ENCODE data around the gene UNC93A. TPM values are rescaled to one million over a fixed set of nuclear protein-coding genes. Genes with fewer than 3 reads are reported as not detected.

The UNC93A gene
- total and polyA plus RNA-seq, 9 of the 15 experiments (the other 6 are each of a cell fraction or from before 2014, with no cell fraction given), result not detected

DNA sequence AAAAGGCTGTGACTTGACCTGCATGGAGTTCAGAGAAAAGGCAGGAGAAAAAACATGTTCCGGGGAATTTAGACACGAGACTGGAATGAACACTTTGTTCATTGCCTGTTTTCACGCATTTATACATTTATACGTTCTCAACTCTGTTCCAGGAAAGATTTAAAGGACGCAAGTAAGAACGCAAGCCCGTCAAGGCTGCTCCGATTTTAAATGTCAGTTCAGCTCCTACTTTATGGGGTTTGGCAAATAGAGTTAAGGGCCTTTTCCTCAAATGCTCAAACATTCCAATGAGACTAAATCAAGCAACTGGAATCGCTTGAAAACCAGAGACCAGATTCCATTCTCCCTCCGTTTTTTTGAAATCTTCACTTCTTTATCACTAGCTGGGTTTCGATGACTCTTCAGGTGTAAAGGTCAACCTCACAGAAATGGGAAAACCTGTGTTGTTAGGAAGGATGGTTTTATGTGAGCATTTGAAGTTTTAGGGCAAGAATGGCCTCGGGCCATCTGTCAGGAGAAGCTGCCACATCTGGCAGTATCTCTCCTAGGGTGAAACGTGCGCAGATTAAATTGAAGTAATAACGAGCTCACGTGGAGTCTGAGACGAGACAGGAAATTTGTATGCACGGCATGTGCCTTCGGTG lies 58.6 kb downstream of the UNC93A start (continued):
- TF ChIP-seq ZNF609 (CRISPR knock-in tag; IDR thresholded peaks at IDR 0.05; ENCODE audit: borderline replicate concordance) (no peak), MYC (IDR thresholded peaks at IDR 0.05; ENCODE audit: low read depth, low read length) (no peak), MYC (CRISPR knock-in tag; IDR thresholded peaks at IDR 0.05; ENCODE audit: borderline replicate concordance, low read depth) (no peak), RFX1 (IDR thresholded peaks at IDR 0.05) (no peak), SMC3 (conservative IDR thresholded peaks at IDR 0.05; ENCODE audit: insufficient read depth, low read depth, low read length) (no peak), ZNF121 (CRISPR knock-in tag; conservative IDR thresholded peaks at IDR 0.05) (no peak), ZNF212 (CRISPR knock-in tag; IDR thresholded peaks at IDR 0.05) (no peak), ZNF644 (tag; IDR thresholded peaks at IDR 0.05; ENCODE audit: low read depth) (no peak), SIN3B (IDR thresholded peaks at IDR 0.05; ENCODE audit: low read depth) (no peak), CHD2 (IDR thresholded peaks at IDR 0.05; ENCODE audit: low read depth, low read length) (no peak), GTF3C2 (IDR thresholded peaks at IDR 0.05; ENCODE audit: borderline replicate concordance, extremely low read depth, insufficient read length) (no peak), ZNF239 (CRISPR knock-in tag; IDR thresholded peaks at IDR 0.05) (no peak), CGGBP1 (CRISPR knock-in tag; IDR thresholded peaks at IDR 0.05) (no peak)
